Stimulated activated CD8-positive, alpha-beta memory T cell treated with anti-CD3 and anti-CD28 coated beads, Interleukin-15, amount 100 ng/mL, for 24 hours (primary cell): ENCODE results near the gene MICU1.

Experiments used
- DNase-seq: peaks from one replicate; pipeline ENCODE4 v3.0.0-alpha.2; 2020; ENCODE audit warnings: low read depth

MICU1 gene

DNA sequence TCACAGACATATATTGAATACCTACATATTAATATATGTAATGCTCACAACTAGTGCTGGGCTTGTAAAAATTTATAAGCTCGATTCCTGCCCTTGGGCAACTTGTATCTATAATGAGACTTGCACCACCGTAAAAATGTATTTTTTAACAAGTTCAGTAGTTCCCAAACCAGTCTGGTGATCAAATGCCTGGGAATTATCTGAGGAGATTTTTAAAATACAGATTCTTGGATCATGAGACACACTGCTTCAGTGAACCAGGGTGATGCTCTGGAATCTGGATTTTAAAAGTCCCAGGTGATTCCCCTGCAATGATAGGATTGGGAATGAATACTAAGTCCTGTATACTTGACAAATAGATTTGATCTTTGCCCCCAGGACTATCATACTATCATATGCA, 4.3 kb upstream of the MICU1 start:
- no peak for DNase-seq

DNA sequence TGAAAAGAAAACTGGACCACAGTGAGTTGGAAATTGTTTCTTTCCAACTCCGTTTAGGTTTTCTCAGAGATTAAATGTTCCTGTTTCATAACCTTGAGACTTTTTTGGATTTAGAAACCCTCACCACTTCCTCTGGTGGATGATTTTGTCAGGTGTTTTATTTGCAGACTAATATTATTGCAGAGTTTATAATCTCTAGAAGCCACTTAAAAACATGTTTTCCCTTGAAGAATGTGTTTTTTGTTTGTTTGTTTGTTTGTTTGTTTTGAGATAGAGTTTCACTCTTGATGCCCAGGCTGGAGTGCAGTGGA, 520 bp upstream of the MICU1 start:
- no peak for DNase-seq

DNA sequence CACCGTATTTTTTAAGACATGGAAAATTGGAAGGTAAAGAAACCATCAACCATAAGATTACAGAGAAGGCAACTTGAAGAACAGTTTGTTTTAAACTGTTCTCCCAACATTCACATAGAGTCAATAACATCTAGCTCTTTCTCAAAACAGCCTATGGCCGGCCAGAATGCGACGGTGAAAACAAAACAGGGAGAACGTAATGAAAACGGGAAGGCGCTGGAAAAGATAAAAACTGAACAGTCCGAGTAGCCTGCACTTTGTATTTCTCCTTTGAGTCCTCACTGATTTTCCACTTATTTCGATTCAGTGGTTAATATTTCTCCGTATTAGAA, 637 bp downstream of the MICU1 start:
- DNase-seq, result no peak

GRCh38 chr10:72622271-72622670, 3.6 kb downstream of the MICU1 start:
- DNase-seq, result no peak

- no peak for DNase-seq
Observed at GRCh38 chr10:72616716-72617115, 9.2 kb downstream of the MICU1 start.

DNA sequence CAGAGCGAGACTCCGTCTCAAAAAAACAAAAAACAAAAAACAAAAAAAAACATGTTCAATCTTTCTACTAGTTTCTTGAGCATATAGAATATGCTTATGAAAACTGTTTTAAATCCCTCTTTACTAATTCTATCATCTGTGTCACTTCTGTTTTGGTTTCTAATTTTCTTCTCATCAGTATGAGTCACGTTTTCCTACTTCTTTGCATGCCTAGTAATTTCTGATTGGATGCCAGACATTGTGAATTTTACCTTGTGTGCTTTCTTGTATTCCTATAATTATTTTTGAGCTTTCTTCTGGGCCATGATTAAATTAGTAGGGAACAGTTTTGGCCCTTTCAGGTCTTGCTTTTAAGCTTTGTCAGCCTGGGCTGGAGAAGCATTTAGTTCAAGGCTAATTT, 9.9 kb downstream of the MICU1 start:
- no peak for DNase-seq

- DNase-seq, result no peak
Observed at GRCh38 chr10:72612203-72612826, 13.6 kb downstream of the MICU1 start.

GRCh38 chr10:72611783-72612182, 14.1 kb downstream of the MICU1 start:
- no peak for DNase-seq

GRCh38 chr10:72610466-72610865, 15.4 kb downstream of the MICU1 start:
- DNase-seq, result no peak

DNA sequence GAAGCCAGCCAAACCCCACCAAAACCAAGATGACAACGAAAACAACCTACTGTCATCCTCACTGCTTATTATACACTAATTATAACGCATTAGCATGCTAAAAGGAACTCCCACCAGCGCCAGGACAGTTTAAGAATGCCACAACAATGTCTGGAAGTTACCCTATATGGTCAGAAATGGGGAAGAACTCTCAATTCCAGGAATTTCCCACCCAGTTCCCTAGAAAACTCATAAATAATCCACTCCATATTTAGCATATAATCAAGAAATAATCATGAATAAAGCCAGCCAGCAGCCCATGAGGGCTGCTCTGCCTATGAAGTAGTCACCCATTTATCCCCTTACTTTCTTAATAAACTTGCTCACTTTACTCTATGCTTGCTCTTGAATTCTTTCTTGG, 20.8 kb downstream of the MICU1 start:
- no peak for DNase-seq

GRCh38 chr10:72601144-72601543, 24.7 kb downstream of the MICU1 start:
- DNase-seq, result no peak

DNA sequence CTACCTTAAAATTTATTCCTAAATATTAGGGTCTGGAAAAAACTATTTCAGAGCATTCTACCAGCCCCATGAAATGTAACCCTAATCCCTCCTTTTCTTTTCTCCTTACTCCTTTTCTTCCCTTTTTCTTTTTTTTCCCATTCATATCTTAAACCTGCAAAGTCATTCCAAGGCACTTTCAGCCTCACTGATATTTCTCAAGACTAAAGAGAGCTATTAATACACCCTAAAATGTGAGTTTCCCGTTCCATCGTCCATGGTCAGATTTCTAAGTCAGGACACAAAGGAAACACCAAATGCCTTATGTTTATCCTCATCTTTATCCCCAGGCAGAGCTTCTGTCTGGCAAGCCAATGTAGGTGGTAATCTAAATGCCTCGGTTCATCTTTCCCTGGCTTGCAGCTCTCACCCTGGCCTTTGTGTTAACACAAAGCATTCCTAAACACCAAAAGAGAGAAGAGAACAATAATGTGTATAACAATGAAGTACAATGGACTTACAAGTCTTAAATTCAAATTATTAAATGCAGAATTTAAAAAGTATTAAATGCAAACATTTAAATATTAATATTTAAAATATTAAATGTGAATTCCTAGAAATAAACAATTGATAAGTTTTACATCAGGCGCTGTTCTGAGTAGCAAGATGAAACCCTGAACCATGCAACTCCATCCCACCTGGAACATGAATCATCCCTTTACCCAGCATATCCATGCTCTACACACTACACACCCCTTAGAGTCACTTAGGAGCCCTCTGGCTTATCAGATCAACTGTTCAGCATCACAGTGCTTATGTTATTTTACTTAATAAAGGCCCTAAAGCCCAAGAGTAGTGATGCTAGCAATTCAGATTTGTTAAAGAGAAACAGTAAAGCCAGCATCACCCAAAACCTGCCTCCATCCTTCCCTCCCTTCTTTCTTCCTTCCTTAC, 26.8 kb downstream of the MICU1 start:
- no peak for DNase-seq

GRCh38 chr10:72597897-72598296, 28.0 kb downstream of the MICU1 start:
- no peak for DNase-seq

GRCh38 chr10:72595436-72595835, 30.4 kb downstream of the MICU1 start:
- DNase-seq, result no peak

- no peak for DNase-seq
Observed at GRCh38 chr10:72593963-72594362, 31.9 kb downstream of the MICU1 start.

GRCh38 chr10:72588266-72588665, 37.6 kb downstream of the MICU1 start:
- DNase-seq, result no peak

GRCh38 chr10:72587568-72587967, 38.3 kb downstream of the MICU1 start:
- DNase-seq, result no peak

- no peak for DNase-seq
Observed at GRCh38 chr10:72574636-72575035, 51.2 kb downstream of the MICU1 start.

DNA sequence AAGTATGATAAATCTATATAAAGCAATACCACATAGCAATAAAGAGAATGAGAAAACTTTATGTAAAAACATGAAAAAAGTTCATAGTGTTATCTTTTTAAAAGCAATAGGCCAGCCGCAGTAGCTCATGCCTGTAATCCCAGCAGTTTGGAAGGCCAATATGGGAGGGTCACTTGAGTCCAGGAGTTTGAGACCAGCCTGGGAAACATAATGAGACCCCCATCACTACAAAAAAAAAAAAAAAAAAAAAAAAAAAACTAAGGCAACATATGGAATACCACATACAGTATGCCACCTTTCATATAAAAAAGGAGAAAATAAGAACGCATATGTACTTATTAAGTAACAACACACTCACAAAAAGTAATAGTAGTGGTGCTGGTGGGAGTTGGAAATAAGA, 52.8 kb downstream of the MICU1 start:
- no peak for DNase-seq

DNA sequence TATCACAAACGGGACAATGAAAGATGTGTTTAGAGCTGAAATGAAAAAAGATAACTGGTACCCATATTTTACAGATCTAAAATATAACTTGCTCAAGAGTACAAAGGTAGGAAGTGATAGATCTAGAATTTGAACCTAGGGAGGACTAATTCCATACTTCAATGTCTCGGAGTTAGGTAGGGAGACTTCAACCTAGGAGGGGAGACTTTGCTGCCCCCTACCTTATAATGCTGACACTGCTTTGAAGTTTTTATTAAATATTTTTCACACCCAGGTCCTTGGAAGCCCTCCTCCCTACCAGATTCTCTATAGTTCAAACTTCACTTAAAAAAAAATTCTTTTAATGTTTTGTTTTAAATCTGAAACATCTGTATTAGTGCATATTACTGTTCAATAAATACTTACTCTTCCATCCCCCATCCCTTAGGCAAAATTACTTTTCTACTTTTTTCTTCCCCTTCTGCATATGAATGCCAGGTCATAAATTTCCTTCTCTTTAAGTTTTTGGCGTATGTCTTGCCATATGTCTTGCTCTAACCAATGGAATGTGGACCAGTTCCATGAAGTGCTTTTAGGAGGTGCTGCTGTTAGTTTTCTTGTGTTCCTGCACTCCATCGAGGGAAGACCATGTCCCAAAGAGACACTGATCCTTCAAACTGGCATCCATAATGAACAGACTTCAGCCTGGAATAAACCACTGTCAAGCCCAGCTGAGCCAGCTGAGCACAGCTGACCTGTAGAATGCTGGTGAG, 57.8 kb downstream of the MICU1 start:
- DNase-seq, result no peak

DNA sequence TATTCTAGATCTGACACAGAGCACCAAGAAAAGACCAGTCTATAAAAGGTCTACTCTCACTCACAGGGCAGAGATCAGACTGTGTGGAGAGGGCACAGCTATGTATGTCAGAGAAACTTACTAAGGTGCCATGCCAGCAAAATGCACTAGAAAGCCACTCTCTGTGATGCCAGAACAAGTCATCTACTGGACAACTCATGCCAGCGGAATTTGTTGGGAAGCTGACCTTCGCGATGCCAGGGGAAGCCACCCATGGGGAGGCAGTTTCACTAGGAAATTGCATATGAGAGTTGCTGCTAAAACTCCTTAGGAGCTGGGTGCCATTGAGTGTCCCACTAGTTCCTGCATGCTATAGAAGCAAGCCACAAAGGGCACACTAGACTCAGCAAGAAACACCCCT, 58.5 kb downstream of the MICU1 start:
- no peak for DNase-seq

- no peak for DNase-seq
Observed at GRCh38 chr10:72564596-72564995, 61.3 kb downstream of the MICU1 start.

- DNase-seq, result no peak
Observed at GRCh38 chr10:72563327-72563932, 62.4 kb downstream of the MICU1 start.
